Measurements from ENCODE around the gene CSTPP1. TPM values are rescaled to one million over a fixed set of nuclear protein-coding genes. Genes with fewer than 3 reads are reported as not detected.
A peak's percentile ranks its signal among the peaks of the same experiment; 100 is the strongest.

CSTPP1 gene
- total and polyA plus RNA-seq, 2 donors (not counting 1 experiment from before 2014, with no cell fraction given), result 11.5 to 29.0 TPM

GRCh38 chr11:46905806-46906205 lies 30.8 kb upstream of the CSTPP1 start:
- no peaks in the 10 kb centered on the region for H3K36me3 ChIP-seq (replicated peaks in 1 of 2; ENCODE audit: control extremely low read depth in 1 of 2, control insufficient read depth in 1 of 2, extremely low read depth in 1 of 2, insufficient read depth in 2 of 2, low read length in 1 of 2)

GRCh38 chr11:46906609-46907041 lies 29.9 kb upstream of the CSTPP1 start:
- no peak overlapping the region for H3K27ac ChIP-seq (ENCODE audit: low read length in 2 of 2)
- H3K9me3 ChIP-seq (ENCODE audit: control extremely low read depth in 1 of 3, control insufficient read depth in 2 of 3, insufficient read depth in 1 of 3, low read length in 2 of 3), result no peaks in the 10 kb centered on the region
- no peaks in the 10 kb centered on the region for H3K36me3 ChIP-seq (replicated peaks in 1 of 2; ENCODE audit: control extremely low read depth in 1 of 2, control insufficient read depth in 1 of 2, extremely low read depth in 1 of 2, insufficient read depth in 2 of 2, low read length in 1 of 2)
- H3K4me2 ChIP-seq (replicated peaks; ENCODE audit: low read depth, low read length, poor library complexity, severe bottlenecking), result no peak overlapping the region
- H3K27me3 Mint-ChIP-seq, result peaks cover 14% of the 10 kb centered on the region
- intact Hi-C loops (cut with micrococcal nuclease), result no loop called here
- no peaks in the 10 kb centered on the region for H3K9me3 Mint-ChIP-seq (ENCODE audit: insufficient read depth)
- no peak overlapping the region for H3K27ac Mint-ChIP-seq
- no peak overlapping the region for H3K4me3 ChIP-seq (ENCODE audit: control extremely low read depth in 1 of 5, extremely low read depth in 1 of 5, insufficient read depth in 1 of 5, low read depth in 2 of 5, low read length in 4 of 5)
- no peaks in the 10 kb centered on the region for H3K4me1 ChIP-seq (ENCODE audit: control insufficient read depth in 2 of 2, insufficient read depth in 2 of 2, low read length in 2 of 2)
- H3K79me2 ChIP-seq (ENCODE audit: control insufficient read depth, insufficient read depth, low read length), result no peaks in the 10 kb centered on the region
- no peak overlapping the region for H3K4me3 Mint-ChIP-seq
- H2AFZ ChIP-seq (ENCODE audit: insufficient read depth, low read depth, low read length, poor library complexity, severe bottlenecking), result peak overlapping the region; percentile 42
- peaks cover 0 to 5% (median 0%) of the 10 kb centered on the region in 4 experiments for H3K27me3 ChIP-seq (replicated peaks in 1 of 4; ENCODE audit: control extremely low read depth in 1 of 4, control insufficient read depth in 3 of 4, insufficient read depth in 4 of 4, low read length in 3 of 4)
- no peak for TF ChIP-seq EZH2 (IDR thresholded peaks at IDR 0.05; ENCODE audit: borderline replicate concordance, insufficient read depth, low read depth, low read length, poor library complexity, severe bottlenecking)
- TF ChIP-seq CTCF (IDR thresholded peaks at IDR 0.05), result no peak
- ATAC-seq (ENCODE audit: low read depth) (no peak), DNase-seq (no peak)
- H4K20me1 ChIP-seq (ENCODE audit: control insufficient read depth, insufficient read depth, low read length, poor library complexity, severe bottlenecking), result no peaks in the 10 kb centered on the region
- 38% methylated on average over 13 of the region's 13 CpGs for WGBS (ENCODE audit: insufficient coverage)
- POLR2A ChIA-PET, result no interaction called here
- CTCF ChIA-PET, result no interaction called here
- H3K9ac ChIP-seq (ENCODE audit: low read length), result no peak overlapping the region
- no peaks in the 10 kb centered on the region for H3K4me1 Mint-ChIP-seq

More at GRCh38 chr11:46905806-46906205, 30.8 kb upstream of the CSTPP1 start:
- H3K27me3 Mint-ChIP-seq, result peaks cover 16% of the 10 kb centered on the region
- H3K4me2 ChIP-seq (replicated peaks; ENCODE audit: low read depth, low read length, poor library complexity, severe bottlenecking), result no peak overlapping the region
- H3K4me1 ChIP-seq (ENCODE audit: control insufficient read depth in 2 of 2, insufficient read depth in 2 of 2, low read length in 2 of 2), result no peaks in the 10 kb centered on the region
- H3K79me2 ChIP-seq (ENCODE audit: control insufficient read depth, insufficient read depth, low read length), result no peaks in the 10 kb centered on the region
- no peak overlapping the region for H3K9ac ChIP-seq (ENCODE audit: low read length)
- POLR2A ChIA-PET, result no interaction called here
- H3K4me3 ChIP-seq (ENCODE audit: control extremely low read depth in 1 of 5, extremely low read depth in 1 of 5, insufficient read depth in 1 of 5, low read depth in 2 of 5, low read length in 4 of 5), result no peak overlapping the region
- H3K4me1 Mint-ChIP-seq, result no peaks in the 10 kb centered on the region
- no peak for DNase-seq
- no peak for ATAC-seq (ENCODE audit: low read depth)
- no peaks in the 10 kb centered on the region for H3K9me3 Mint-ChIP-seq (ENCODE audit: insufficient read depth)
- no peak overlapping the region for H3K27ac ChIP-seq (ENCODE audit: low read length in 2 of 2)
- H3K27ac Mint-ChIP-seq, result no peak overlapping the region
- intact Hi-C loops (cut with micrococcal nuclease), result no loop called here
- TF ChIP-seq EZH2 (IDR thresholded peaks at IDR 0.05; ENCODE audit: borderline replicate concordance, insufficient read depth, low read depth, low read length, poor library complexity, severe bottlenecking) (no peak), CTCF (IDR thresholded peaks at IDR 0.05) (no peak)
- H3K27me3 ChIP-seq (replicated peaks in 1 of 4; ENCODE audit: control extremely low read depth in 1 of 4, control insufficient read depth in 3 of 4, insufficient read depth in 4 of 4, low read length in 3 of 4), result peaks cover 0 to 2% (median 0%) of the 10 kb centered on the region in 4 experiments
- H3K4me3 Mint-ChIP-seq, result no peak overlapping the region
- H4K20me1 ChIP-seq (ENCODE audit: control insufficient read depth, insufficient read depth, low read length, poor library complexity, severe bottlenecking), result no peaks in the 10 kb centered on the region
- H3K9me3 ChIP-seq (ENCODE audit: control extremely low read depth in 1 of 3, control insufficient read depth in 2 of 3, insufficient read depth in 1 of 3, low read length in 2 of 3), result no peaks in the 10 kb centered on the region
- WGBS (ENCODE audit: insufficient coverage), result 100% methylated on average over 2 of the region's 5 CpGs
- H2AFZ ChIP-seq (ENCODE audit: insufficient read depth, low read depth, low read length, poor library complexity, severe bottlenecking), result no peak overlapping the region
- CTCF ChIA-PET, result no interaction called here
